B cell (primary cell): ENCODE measurements around the gene SARNP.

ENCODE experiments used
- EZH2 ChIP-seq: IDR thresholded peaks from 2 replicates; pipeline ENCODE4 v1.6.1; 2012; ENCODE audit warnings: borderline replicate concordance, low read depth, mild to moderate bottlenecking, moderate library complexity, low read length; ENCODE audit not compliant: insufficient read depth, poor library complexity, severe bottlenecking
- TF ChIP-seq, protein P1 (sequence below): fragments of 200-600 bp; IDR thresholded peaks from one replicate; pipeline ENCODE4 v1.8.0; 2022; ENCODE audit warnings: antibody characterized with exemption, mild to moderate bottlenecking

DNA sequence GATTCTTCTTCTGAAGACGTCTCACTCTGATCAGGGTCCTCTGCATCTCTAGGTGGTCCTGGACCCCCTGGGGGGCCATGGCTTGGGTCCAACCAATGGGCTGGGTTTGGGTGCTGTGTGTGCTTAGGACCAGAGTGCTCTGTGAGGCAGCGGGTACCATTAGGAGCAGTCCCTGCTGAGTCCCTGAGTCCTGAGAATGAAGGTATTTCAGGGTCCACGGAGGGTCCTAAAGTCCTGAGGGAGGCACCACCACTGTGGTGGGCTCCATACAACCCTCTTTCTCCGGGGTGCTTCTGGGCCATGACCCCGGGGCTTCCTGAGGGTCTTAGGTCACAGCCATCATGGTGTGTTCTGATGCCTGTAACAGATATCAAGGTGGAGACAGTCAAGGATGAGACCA, 10.8 kb upstream of the SARNP start:
- TF ChIP-seq, protein P1, sequence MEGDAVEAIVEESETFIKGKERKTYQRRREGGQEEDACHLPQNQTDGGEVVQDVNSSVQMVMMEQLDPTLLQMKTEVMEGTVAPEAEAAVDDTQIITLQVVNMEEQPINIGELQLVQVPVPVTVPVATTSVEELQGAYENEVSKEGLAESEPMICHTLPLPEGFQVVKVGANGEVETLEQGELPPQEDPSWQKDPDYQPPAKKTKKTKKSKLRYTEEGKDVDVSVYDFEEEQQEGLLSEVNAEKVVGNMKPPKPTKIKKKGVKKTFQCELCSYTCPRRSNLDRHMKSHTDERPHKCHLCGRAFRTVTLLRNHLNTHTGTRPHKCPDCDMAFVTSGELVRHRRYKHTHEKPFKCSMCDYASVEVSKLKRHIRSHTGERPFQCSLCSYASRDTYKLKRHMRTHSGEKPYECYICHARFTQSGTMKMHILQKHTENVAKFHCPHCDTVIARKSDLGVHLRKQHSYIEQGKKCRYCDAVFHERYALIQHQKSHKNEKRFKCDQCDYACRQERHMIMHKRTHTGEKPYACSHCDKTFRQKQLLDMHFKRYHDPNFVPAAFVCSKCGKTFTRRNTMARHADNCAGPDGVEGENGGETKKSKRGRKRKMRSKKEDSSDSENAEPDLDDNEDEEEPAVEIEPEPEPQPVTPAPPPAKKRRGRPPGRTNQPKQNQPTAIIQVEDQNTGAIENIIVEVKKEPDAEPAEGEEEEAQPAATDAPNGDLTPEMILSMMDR: no peak
- TF ChIP-seq EZH2: no peak
